Keratinocyte (primary cell): ENCODE results near the gene GBX2. TPM values are rescaled to one million over a fixed set of nuclear protein-coding genes. Genes with fewer than 3 reads are reported as not detected.

Experiments used
- DNase-seq: peaks from one replicate; pipeline ENCODE4 v3.0.0-alpha.2; 2011; ENCODE audit warnings: low read depth, missing footprints, low spot score
- FAIRE-seq: peaks from 2 replicates; lab custom pipeline; 2011; peaks lifted over from hg19 to GRCh38; lab: Jason Lieb, UNC
- H2AFZ ChIP-seq: 2 replicates; pipeline ENCODE4 v1.6.0; 2012; ENCODE audit warnings: low read length, control low read depth, inconsistent platforms; ENCODE audit not compliant: control insufficient read depth
- H3K27ac ChIP-seq: 2 replicates; pipeline ENCODE4 v1.5.1; 2011; ENCODE audit warnings: low read length; ENCODE audit not compliant: control insufficient read depth, insufficient read depth
- H3K27me3 ChIP-seq: 3 replicates; pipeline ENCODE4 v1.6.0; 2011; ENCODE audit warnings: low read length; ENCODE audit not compliant: control insufficient read depth, insufficient read depth; ENCODE audit errors: extremely low read depth
- H3K36me3 ChIP-seq, 2 experiments: 2 replicates in 1 of 2; 3 replicates in 1 of 2; pipeline ENCODE4 v1.5.1; 2011; ENCODE audit warnings: low read length in 2 of 2, mild to moderate bottlenecking in 1 of 2; ENCODE audit not compliant: control insufficient read depth in 2 of 2, insufficient read depth in 2 of 2; ENCODE audit errors: extremely low read depth in 1 of 2
- H3K4me1 ChIP-seq: 3 replicates; pipeline ENCODE4 v1.5.1; 2011; ENCODE audit warnings: low read length; ENCODE audit not compliant: control insufficient read depth, insufficient read depth; ENCODE audit errors: extremely low read depth
- H3K4me2 ChIP-seq: 3 replicates; pipeline ENCODE4 v1.6.0; 2011; ENCODE audit warnings: low read depth, low read length; ENCODE audit not compliant: control insufficient read depth, insufficient read depth; ENCODE audit errors: extremely low read depth
- H3K4me3 ChIP-seq, 3 experiments: fragments of 200-600 bp in 1 of 3; sonication (generic) in 1 of 3; 2 replicates in 2 of 3; 3 replicates in 1 of 3; pipeline ENCODE4 v1.5.1; 2011 to 2016; ENCODE audit warnings: low read length in 3 of 3, mild to moderate bottlenecking in 3 of 3, control low read depth in 2 of 3, inconsistent platforms in 1 of 3, low read depth in 1 of 3, mixed read lengths in 1 of 3, mixed run types in 1 of 3, moderate library complexity in 1 of 3; ENCODE audit not compliant: control insufficient read depth in 2 of 3, insufficient read depth in 2 of 3; ENCODE audit errors: extremely low read depth in 1 of 3
- H3K79me2 ChIP-seq: 2 replicates; pipeline ENCODE4 v1.6.0; 2012; ENCODE audit warnings: low read length; ENCODE audit not compliant: control insufficient read depth, insufficient read depth
- H3K9ac ChIP-seq: 3 replicates; pipeline ENCODE4 v1.6.0; 2011; ENCODE audit warnings: low read length; ENCODE audit not compliant: control insufficient read depth, insufficient read depth; ENCODE audit errors: extremely low read depth
- H3K9me1 ChIP-seq: 3 replicates; pipeline ENCODE4 v1.6.0; 2011; ENCODE audit warnings: low read length; ENCODE audit not compliant: control insufficient read depth, insufficient read depth; ENCODE audit errors: extremely low read depth
- H3K9me3 ChIP-seq: 2 replicates; pipeline ENCODE4 v1.5.1; 2012; ENCODE audit warnings: low read depth, low read length; ENCODE audit not compliant: control insufficient read depth
- H4K20me1 ChIP-seq: 3 replicates; pipeline ENCODE4 v1.6.0; 2011; ENCODE audit warnings: low read length; ENCODE audit not compliant: control insufficient read depth, insufficient read depth; ENCODE audit errors: extremely low read depth
- EZH2 ChIP-seq: IDR thresholded peaks from one replicate; pipeline ENCODE4 v1.6.1; 2012; ENCODE audit warnings: inconsistent platforms, mild to moderate bottlenecking, low read length, moderate library complexity
- dilution Hi-C: fragments of 300-500 bp; cut with MboI; formaldehyde crosslinking; loops from one replicate; pipeline ENCODE4 v1.7.0; 2020; ENCODE audit warnings: low sequenced_read_pairs; ENCODE audit not compliant: extremely low pct_ligation_motif_present
- polyA plus RNA-seq, 5 experiments: library from polyadenylated mRNA; depleted of rRNA in 3 of 5; stranded (reverse) in 3 of 5; stranded (forward) in 1 of 5; unstranded in 1 of 5; fragments of >200 nt; gene quantifications; 1 replicate in 1 of 5; 2 replicates in 3 of 5; 3 replicates in 1 of 5; pipeline versions ENCODE4 v1.2.1 to v1.2.3, GENCODE V29; 2011 to 2012; ENCODE audit warnings: missing spikeins in 2 of 5, low read depth in 1 of 5, low replicate concordance in 1 of 5
- TF ChIP-seq, protein P1 (sequence below), 3 experiments: IDR thresholded peaks in 1 of 3; conservative IDR thresholded peaks in 1 of 3; optimal IDR thresholded peaks in 1 of 3; 2 replicates in 2 of 3; 3 replicates in 1 of 3; pipeline versions ENCODE3 to v1.5.1; 2011; ENCODE audit warnings: low read length in 3 of 3, mild to moderate bottlenecking in 3 of 3, moderate library complexity in 2 of 3, control low read depth in 1 of 3, inconsistent platforms in 1 of 3; ENCODE audit not compliant: insufficient read depth in 2 of 3; ENCODE audit errors: extremely low read depth in 1 of 3

Gene GBX2
- polyA plus RNA-seq, 1 donor (not counting 4 experiments of a cell fraction or from before 2014, with no cell fraction given): 0.17 TPM

DNA sequence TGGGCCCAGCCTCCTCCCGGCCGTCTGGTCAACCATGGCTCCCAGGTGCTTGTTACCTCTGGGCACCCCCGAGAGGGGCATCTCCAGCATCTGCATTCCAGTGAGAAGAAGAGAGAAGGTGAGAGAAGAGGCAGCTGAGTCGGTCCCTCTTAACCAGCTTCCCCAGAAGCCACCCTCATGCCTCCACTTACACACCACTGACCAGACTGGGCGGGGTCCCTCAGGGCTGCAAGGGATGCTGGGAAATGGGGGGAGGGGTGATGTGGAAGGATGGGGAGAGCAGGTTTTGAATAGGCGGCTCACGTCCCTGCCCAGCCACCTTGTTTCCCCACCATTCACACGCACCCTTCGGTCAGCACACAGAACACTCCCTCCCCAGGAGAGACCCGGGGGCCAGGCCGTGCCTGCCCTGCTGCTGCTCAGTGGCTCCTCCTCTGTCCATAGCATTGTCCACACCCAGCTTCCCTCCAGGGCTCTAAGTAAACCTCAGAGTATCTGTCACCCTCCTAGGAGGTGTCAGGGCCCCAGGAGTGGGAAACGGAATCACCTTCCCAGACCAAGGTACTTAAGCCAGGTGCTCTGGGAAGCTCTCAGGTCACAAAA, 34.7 kb downstream of the GBX2 start:
- H3K27me3 ChIP-seq: no peaks in the 10 kb centered on the region
- no peak overlapping the region for H2AFZ ChIP-seq
- H3K36me3 ChIP-seq: no peaks in the 10 kb centered on the region
- DNase-seq (no peak), FAIRE-seq (no peak)
- no peak overlapping the region for H3K4me3 ChIP-seq
- H3K9me3 ChIP-seq: no peaks in the 10 kb centered on the region
- H3K27ac ChIP-seq: no peak overlapping the region
- no peaks in the 10 kb centered on the region for H4K20me1 ChIP-seq
- H3K4me2 ChIP-seq: no peak overlapping the region
- no peaks in the 10 kb centered on the region for H3K79me2 ChIP-seq
- no peaks in the 10 kb centered on the region for H3K4me1 ChIP-seq
- dilution Hi-C loops: no loop called here
- H3K9me1 ChIP-seq: no peaks in the 10 kb centered on the region
- H3K9ac ChIP-seq: no peak overlapping the region
- no peak for TF ChIP-seq EZH2
- TF ChIP-seq, protein P1, sequence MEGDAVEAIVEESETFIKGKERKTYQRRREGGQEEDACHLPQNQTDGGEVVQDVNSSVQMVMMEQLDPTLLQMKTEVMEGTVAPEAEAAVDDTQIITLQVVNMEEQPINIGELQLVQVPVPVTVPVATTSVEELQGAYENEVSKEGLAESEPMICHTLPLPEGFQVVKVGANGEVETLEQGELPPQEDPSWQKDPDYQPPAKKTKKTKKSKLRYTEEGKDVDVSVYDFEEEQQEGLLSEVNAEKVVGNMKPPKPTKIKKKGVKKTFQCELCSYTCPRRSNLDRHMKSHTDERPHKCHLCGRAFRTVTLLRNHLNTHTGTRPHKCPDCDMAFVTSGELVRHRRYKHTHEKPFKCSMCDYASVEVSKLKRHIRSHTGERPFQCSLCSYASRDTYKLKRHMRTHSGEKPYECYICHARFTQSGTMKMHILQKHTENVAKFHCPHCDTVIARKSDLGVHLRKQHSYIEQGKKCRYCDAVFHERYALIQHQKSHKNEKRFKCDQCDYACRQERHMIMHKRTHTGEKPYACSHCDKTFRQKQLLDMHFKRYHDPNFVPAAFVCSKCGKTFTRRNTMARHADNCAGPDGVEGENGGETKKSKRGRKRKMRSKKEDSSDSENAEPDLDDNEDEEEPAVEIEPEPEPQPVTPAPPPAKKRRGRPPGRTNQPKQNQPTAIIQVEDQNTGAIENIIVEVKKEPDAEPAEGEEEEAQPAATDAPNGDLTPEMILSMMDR (optimal IDR thresholded peaks at IDR 0.05 in 1 of 3, IDR thresholded peaks at IDR 0.05 in 1 of 3, conservative IDR thresholded peaks at IDR 0.05 in 1 of 3; ENCODE audit: extremely low read depth in 1 of 3, insufficient read depth in 2 of 3, low read length in 3 of 3): peak in 1 of 3 experiments; percentile 9

DNA sequence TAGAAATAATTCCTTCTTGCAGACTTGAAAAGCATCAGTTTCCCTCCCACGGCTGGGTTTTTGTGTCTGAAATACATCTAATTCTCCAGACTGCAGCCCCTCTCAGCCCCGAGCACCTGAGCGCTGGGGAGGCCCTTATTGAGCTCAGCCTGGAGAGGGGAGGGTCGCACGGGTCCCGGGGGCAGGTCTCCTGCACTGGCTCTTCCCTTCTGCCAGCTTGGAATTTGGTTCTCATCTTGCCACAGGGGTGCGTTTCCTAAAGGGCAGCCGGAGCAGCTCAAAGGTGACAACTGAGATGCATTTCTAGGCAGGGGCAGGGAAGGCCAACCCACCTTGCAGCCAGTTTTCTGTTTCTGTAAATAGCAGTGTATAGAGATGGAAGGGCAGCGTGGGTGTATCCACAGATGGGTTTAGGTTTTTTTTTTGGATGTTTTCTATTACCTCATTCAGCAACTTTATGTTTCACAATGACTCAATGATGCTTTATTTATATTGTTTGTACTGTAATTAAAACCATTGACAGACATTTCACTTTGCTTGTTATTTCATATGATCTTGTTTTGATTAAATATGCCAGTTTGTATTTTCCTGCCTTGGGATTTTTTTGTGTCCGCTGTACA, 37.0 kb downstream of the GBX2 start:
- no peaks in the 10 kb centered on the region for H3K27me3 ChIP-seq
- dilution Hi-C loops: no loop called here
- no peak overlapping the region for H3K9ac ChIP-seq
- no peak for DNase-seq
- no peaks in the 10 kb centered on the region for H3K9me1 ChIP-seq
- no peak overlapping the region for H3K27ac ChIP-seq
- no peak overlapping the region for H3K4me3 ChIP-seq
- no peak for TF ChIP-seq EZH2
- TF ChIP-seq, protein P1 (optimal IDR thresholded peaks at IDR 0.05 in 1 of 3, IDR thresholded peaks at IDR 0.05 in 1 of 3, conservative IDR thresholded peaks at IDR 0.05 in 1 of 3; ENCODE audit: extremely low read depth in 1 of 3, insufficient read depth in 2 of 3, low read length in 3 of 3): no peak
- H3K36me3 ChIP-seq: no peaks in the 10 kb centered on the region
- no peaks in the 10 kb centered on the region for H3K79me2 ChIP-seq
- H3K4me1 ChIP-seq: no peaks in the 10 kb centered on the region
- no peaks in the 10 kb centered on the region for H4K20me1 ChIP-seq
- no peak overlapping the region for H3K4me2 ChIP-seq
- H3K9me3 ChIP-seq: no peaks in the 10 kb centered on the region
- no peak for FAIRE-seq
- H2AFZ ChIP-seq: no peak overlapping the region
